HepG2 (cell line): ENCODE data around the gene CCDC57. TPM values are rescaled to one million over a fixed set of nuclear protein-coding genes. Genes with fewer than 3 reads are reported as not detected.

Source experiments
- CERS6 ChIP-seq: sonication (generic); formaldehyde crosslinking; IDR thresholded peaks from 2 replicates; pipeline ENCODE4 v1.5.0; 2020; ENCODE audit warnings: missing genetic modification reagents
- FOXO1 ChIP-seq: sonication (generic); formaldehyde crosslinking; IDR thresholded peaks from 2 replicates; pipeline ENCODE4 v1.4.0; 2020; ENCODE audit warnings: missing genetic modification reagents
- HDAC2 ChIP-seq: sonication (generic); formaldehyde crosslinking; IDR thresholded peaks from 2 replicates; pipeline ENCODE4 v1.4.0; 2020; ENCODE audit warnings: missing genetic modification reagents
- HIC2 ChIP-seq: sonication (generic); formaldehyde crosslinking; IDR thresholded peaks from 2 replicates; pipeline ENCODE4 v1.9.0; 2022; ENCODE audit warnings: low read depth, missing genetic modification reagents
- HNF4G ChIP-seq, 2 experiments: sonication (generic) in 1 of 2; formaldehyde crosslinking in 1 of 2; IDR thresholded peaks; 2 replicates each; pipeline versions ENCODE4 v1.4.0 to v1.6.1; 2011 to 2020; ENCODE audit warnings: borderline replicate concordance in 2 of 2, low read depth in 2 of 2, mild to moderate bottlenecking in 2 of 2, low read length in 1 of 2, missing genetic modification reagents in 1 of 2, moderate library complexity in 1 of 2
- ISL2 ChIP-seq: sonication (generic); formaldehyde crosslinking; IDR thresholded peaks from 2 replicates; pipeline ENCODE4 v1.5.0; 2020; ENCODE audit warnings: missing genetic modification reagents
- LBX2 ChIP-seq: sonication (generic); formaldehyde crosslinking; IDR thresholded peaks from 2 replicates; pipeline ENCODE4 v1.5.0; 2020; ENCODE audit warnings: missing genetic modification reagents, mild to moderate bottlenecking, borderline replicate concordance
- NFE2L1 ChIP-seq: sonication (generic); formaldehyde crosslinking; IDR thresholded peaks from 2 replicates; pipeline ENCODE4 v1.4.0; 2020; ENCODE audit warnings: missing genetic modification reagents, mild to moderate bottlenecking, borderline replicate concordance
- NFIB ChIP-seq: sonication (generic); formaldehyde crosslinking; IDR thresholded peaks from 2 replicates; pipeline ENCODE4 v1.9.0; 2021; ENCODE audit warnings: missing genetic modification reagents, mild to moderate bottlenecking, borderline replicate concordance
- PBX3 ChIP-seq: sonication (generic); formaldehyde crosslinking; IDR thresholded peaks from 2 replicates; pipeline ENCODE4 v1.8.1; 2023; ENCODE audit warnings: missing genetic modification reagents, inconsistent platforms, borderline replicate concordance
- POLR2AphosphoS2 ChIP-seq: IDR thresholded peaks from 2 replicates; pipeline ENCODE4 v1.6.1; 2011; ENCODE audit warnings: low read depth, low read length, improper control_type of control experiment
- SMYD3 ChIP-seq: sonication (generic); formaldehyde crosslinking; IDR thresholded peaks from 2 replicates; pipeline ENCODE4 v1.8.1; 2023; ENCODE audit warnings: mild to moderate bottlenecking, missing genetic modification reagents
- USF2 ChIP-seq, 2 experiments: sonication (generic) in 1 of 2; formaldehyde crosslinking in 1 of 2; IDR thresholded peaks; 2 replicates each; pipeline versions ENCODE4 v1.5.1 to v1.6.1; 2011 to 2020; ENCODE audit warnings: borderline replicate concordance in 1 of 2, low read depth in 1 of 2, low read length in 1 of 2, mild to moderate bottlenecking in 1 of 2, missing genetic modification reagents in 1 of 2, moderate library complexity in 1 of 2
- XRCC5 ChIP-seq: fragments of 200-400 bp; formaldehyde crosslinking; optimal IDR thresholded peaks from 2 replicates; pipeline ENCODE3; 2017; ENCODE audit warnings: mild to moderate bottlenecking, low read length
- ZBTB20 ChIP-seq: sonication (generic); formaldehyde crosslinking; IDR thresholded peaks from 2 replicates; pipeline ENCODE4 v1.8.1; 2023; ENCODE audit warnings: missing genetic modification reagents, low read depth, mild to moderate bottlenecking, borderline replicate concordance
- ZBTB8A ChIP-seq: sonication (generic); formaldehyde crosslinking; IDR thresholded peaks from 2 replicates; pipeline ENCODE4 v1.4.0; 2020; ENCODE audit warnings: mild to moderate bottlenecking, low read depth, missing genetic modification reagents, borderline replicate concordance
- ZFP36L1 ChIP-seq: sonication (generic); formaldehyde crosslinking; IDR thresholded peaks from 2 replicates; pipeline ENCODE4 v1.8.0; 2022; ENCODE audit warnings: mild to moderate bottlenecking, missing genetic modification reagents, moderate library complexity
- ZNF180 ChIP-seq: sonication (generic); formaldehyde crosslinking; IDR thresholded peaks from 2 replicates; pipeline ENCODE4 v1.4.0; 2020; ENCODE audit warnings: low read depth, missing genetic modification reagents, borderline replicate concordance
- ZNF432 ChIP-seq: sonication (generic); formaldehyde crosslinking; IDR thresholded peaks from 2 replicates; pipeline ENCODE4 v1.5.0; 2020; ENCODE audit warnings: missing genetic modification reagents, mild to moderate bottlenecking, borderline replicate concordance
- ZNF510 ChIP-seq: sonication (generic); formaldehyde crosslinking; IDR thresholded peaks from 2 replicates; pipeline ENCODE4 v1.4.0; 2020; ENCODE audit warnings: low read depth, mild to moderate bottlenecking, missing genetic modification reagents
- ZNF619 ChIP-seq: sonication (generic); formaldehyde crosslinking; IDR thresholded peaks from 2 replicates; pipeline ENCODE4 v1.4.0; 2020; ENCODE audit warnings: mild to moderate bottlenecking, missing genetic modification reagents
- ZNF879 ChIP-seq: sonication (generic); formaldehyde crosslinking; IDR thresholded peaks from 2 replicates; pipeline ENCODE4 v1.8.1; 2023; ENCODE audit warnings: missing genetic modification reagents
- polyA plus RNA-seq, 8 experiments: library from polyadenylated mRNA; depleted of rRNA in 3 of 8; stranded (reverse) in 7 of 8; unstranded in 1 of 8; fragments of >200 nt; fragmentation: Illumina TruSeq in 4 of 8; extraction: Trizol in 4 of 8; gene quantifications; 2 replicates each; pipeline versions ENCODE4 v1.2.1 to v1.2.3, GENCODE V29; 2011 to 2016; ENCODE audit warnings: low read depth in 4 of 8, missing spikeins in 1 of 8, mixed read lengths in 1 of 8; ENCODE audit not compliant: insufficient read depth in 1 of 8
- total RNA-seq, 5 experiments: library from RNA; depleted of rRNA; stranded (reverse); fragments of >200 nt; fragmentation: Illumina TruSeq; extraction: Trizol; gene quantifications; 2 replicates each; pipeline ENCODE4 v1.2.3, GENCODE V29; 2016; ENCODE audit warnings: low read depth in 1 of 5

CCDC57 gene
- total and polyA plus RNA-seq, 2 of the 13 experiments (the other 11 are each of a cell fraction or from before 2014, with no cell fraction given) = 59.3 to 59.9 TPM

GRCh38 chr17:82228278-82228841 is 15.7 kb upstream of the CCDC57 start (continued):
- TF ChIP-seq LBX2 (CRISPR knock-in tag) (peak; percentile 93; the same call in 1 of the 2 replicates), ZBTB8A (CRISPR knock-in tag) (peak; percentile 57; the same call in 1 of the 2 replicates), ZBTB20 (CRISPR knock-in tag) (no peak), POLR2AphosphoS2 (no peak), NFE2L1 (CRISPR knock-in tag) (no peak), SMYD3 (no peak), HNF4G (IDR thresholded peaks at IDR 0.05; ENCODE audit: borderline replicate concordance, low read depth, low read length) (no peak), HNF4G (CRISPR knock-in tag; IDR thresholded peaks at IDR 0.05; ENCODE audit: borderline replicate concordance, low read depth) (no peak), ISL2 (CRISPR knock-in tag) (no peak), NFIB (no peak), ZNF510 (CRISPR knock-in tag) (no peak; the same call in 1 of the 2 replicates), USF2 (IDR thresholded peaks at IDR 0.05; ENCODE audit: low read depth, low read length) (no peak), USF2 (CRISPR knock-in tag; IDR thresholded peaks at IDR 0.05; ENCODE audit: borderline replicate concordance) (no peak), ZFP36L1 (CRISPR knock-in tag) (no peak), HDAC2 (CRISPR knock-in tag) (no peak), PBX3 (no peak), CERS6 (no peak), ZNF879 (CRISPR knock-in tag) (peak; percentile 86; the same call in 1 of the 2 replicates), XRCC5 (peak; percentile 55), FOXO1 (no peak; the same call in none of the 2 replicates), HIC2 (no peak), ZNF619 (0 out of 2 replicates have a peak, but pooled peaks have one; percentile 43), ZNF180 (no peak), ZNF432 (CRISPR knock-in tag) (no peak)
